Measurements from ENCODE around the gene TRIM7. TPM values are rescaled to one million over a fixed set of nuclear protein-coding genes. Genes with fewer than 3 reads are reported as not detected.

TRIM7 gene
- total and polyA plus RNA-seq, 2 experiments from 2014 or later = 0.53 to 0.56 TPM

- no peak for TF ChIP-seq REST (IDR thresholded peaks at IDR 0.05; ENCODE audit: unreplicated experiment)
- peak; percentile 50; the same call in 1 of the 2 replicates for TF ChIP-seq ETS1 (IDR thresholded peaks at IDR 0.05)
- TF ChIP-seq CTCF (conservative IDR thresholded peaks at IDR 0.05; ENCODE audit: low read depth in 2 of 2) = no peak
- TF ChIP-seq ZNF114 (CRISPR knock-in tag; IDR thresholded peaks at IDR 0.05) = no peak
- no peak for TF ChIP-seq STAT1 (IDR thresholded peaks at IDR 0.05; ENCODE audit: unreplicated experiment)
- TF ChIP-seq EZH2 (IDR thresholded peaks at IDR 0.05; ENCODE audit: low read depth, unreplicated experiment) = no peak
- no peak for TF ChIP-seq CREB1 (CRISPR knock-in tag; IDR thresholded peaks at IDR 0.05; ENCODE audit: low read depth)
- no peak for TF ChIP-seq JUNB (IDR thresholded peaks at IDR 0.05; ENCODE audit: unreplicated experiment)
These were observed 30.8 kb upstream of the TRIM7 start (continued) for GRCh38 chr5:181235689-181236366.

- Histone ChIP-seq H4K20me1 (replicated peaks; ENCODE audit: insufficient read depth) (peaks cover 45% of the 10 kb centered on the region), H3K79me2 (replicated peaks; ENCODE audit: insufficient read depth) (peaks cover 23% of the 10 kb centered on the region), H3K9me2 (ENCODE audit: insufficient read depth) (no peaks in the 10 kb centered on the region), H3K36me3 (ENCODE audit: insufficient read depth) (peaks cover 46% of the 10 kb centered on the region), H2AFZ (no peak overlapping the region), H3F3A (replicated peaks; ENCODE audit: low read depth) (peaks cover 58% of the 10 kb centered on the region), H3K27ac (ENCODE audit: low read depth) (peak overlapping the region; percentile 86), H3K27me3 (ENCODE audit: insufficient read depth) (no peaks in the 10 kb centered on the region), H3K4me3 (no peak overlapping the region), H3K4me2 (no peak overlapping the region), H3K4me1 (ENCODE audit: insufficient read depth) (peaks cover 7% of the 10 kb centered on the region)
- H3K4me3 Mint-ChIP-seq = no peak overlapping the region; the same call in 2 of the 3 replicates
- H3K36me3 Mint-ChIP-seq (ENCODE audit: low read depth) = peaks cover 86% of the 10 kb centered on the region
- peak overlapping the region; percentile 83 for H3K27ac Mint-ChIP-seq
- DNase-seq (ENCODE audit: low spot score) (no peak), ATAC-seq (peak; percentile 37)
- H3K9me3 Mint-ChIP-seq = peaks cover 6% of the 10 kb centered on the region; the same call in 1 of the 3 replicates
- H3K4me1 Mint-ChIP-seq = peaks cover 25% of the 10 kb centered on the region
- peaks cover 45% of the 10 kb centered on the region for H3K27me3 Mint-ChIP-seq (ENCODE audit: insufficient read depth, low read depth, poor library complexity)
- TF ChIP-seq NANOG (IDR thresholded peaks at IDR 0.05; ENCODE audit: borderline replicate concordance) = no peak
- TF ChIP-seq CTCF (conservative IDR thresholded peaks at IDR 0.05; ENCODE audit: low read depth in 2 of 2) = no peak
- no peak for TF ChIP-seq JUNB (IDR thresholded peaks at IDR 0.05; ENCODE audit: unreplicated experiment)
- TF ChIP-seq ETS1 (IDR thresholded peaks at IDR 0.05) = no peak
- TF ChIP-seq STAT1 (IDR thresholded peaks at IDR 0.05; ENCODE audit: unreplicated experiment) = no peak
- no peak for TF ChIP-seq CREB1 (CRISPR knock-in tag; IDR thresholded peaks at IDR 0.05; ENCODE audit: low read depth)
These were observed 30.3 kb upstream of the TRIM7 start for GRCh38 chr5:181235323-181235688.
